22Rv1 (cell line): Measurements from ENCODE around the gene UVRAG.

Experiments
- CTCF ChIP-seq: fragments of 450-650 bp; IDR thresholded peaks from 2 replicates; pipeline ENCODE4 v1.5.1; 2017; ENCODE audit warnings: mild to moderate bottlenecking
- ZFX ChIP-seq: fragments of 450-650 bp; IDR thresholded peaks from 2 replicates; pipeline ENCODE4 v1.6.1; 2017; ENCODE audit warnings: antibody characterized with exemption, borderline replicate concordance

DNA sequence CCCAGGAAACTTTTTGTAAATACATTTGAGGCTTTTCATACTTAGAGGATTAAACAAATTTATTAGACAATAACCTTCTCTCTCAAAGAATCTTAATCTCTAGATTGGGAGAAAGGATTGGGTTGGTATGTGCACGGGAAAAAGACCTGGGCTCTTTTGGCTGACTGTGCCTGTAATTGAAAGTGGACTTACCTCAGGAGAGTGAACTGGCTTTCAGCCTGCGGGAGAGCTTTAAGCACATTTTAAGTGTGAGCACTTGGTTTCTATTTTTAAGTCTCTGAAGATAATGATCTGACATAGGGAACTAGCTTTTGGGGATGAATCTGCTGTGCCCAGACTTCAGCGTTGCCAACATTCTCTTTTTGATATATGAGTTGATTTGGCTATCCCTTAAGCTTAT lies 35.8 kb downstream of the UVRAG start:
- TF ChIP-seq CTCF (no peak), ZFX (no peak)
